ENCODE measurements around the gene MYO15B. TPM values are rescaled to one million over a fixed set of nuclear protein-coding genes. Genes with fewer than 3 reads are reported as not detected.

The MYO15B gene
- total RNA-seq, 1 donor: 1.4 TPM

DNA sequence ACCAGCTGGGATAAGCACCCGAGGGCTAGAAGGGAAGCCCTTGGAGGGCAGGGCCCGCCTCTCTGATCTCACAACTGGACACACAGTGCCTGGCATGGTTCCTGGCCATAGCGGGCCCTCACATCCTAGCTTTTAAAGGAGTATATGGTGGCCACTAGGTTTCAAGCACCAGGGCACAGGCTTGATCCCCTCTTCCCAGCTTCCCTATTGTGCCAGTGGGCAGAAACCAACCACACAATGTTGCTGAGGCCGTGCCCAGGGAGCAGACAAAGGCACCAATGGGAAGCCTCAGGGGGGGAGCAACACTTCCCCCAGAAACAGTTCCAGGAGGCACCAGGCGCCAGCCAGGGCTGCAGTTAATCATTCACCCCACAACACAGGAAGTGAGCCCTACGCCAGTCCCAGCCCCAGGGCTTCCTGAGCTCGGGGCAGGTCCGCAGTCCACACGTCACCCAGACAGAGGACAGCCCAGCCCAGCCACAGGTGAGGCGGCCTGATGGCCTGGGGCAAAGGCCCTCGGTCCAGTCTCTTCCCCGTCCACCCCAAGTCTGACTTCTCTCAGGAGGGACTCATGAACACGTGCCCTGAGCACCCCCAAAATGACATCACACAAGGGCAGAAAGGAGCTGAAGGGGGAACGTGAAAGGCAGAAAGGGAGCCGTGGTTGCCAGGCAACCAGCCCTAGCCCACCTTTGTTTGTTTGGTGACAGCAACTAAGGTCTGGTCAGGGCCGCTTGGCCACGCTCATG is 58.5 kb downstream of the MYO15B start:
- no peak overlapping the region for H3K4me3 ChIP-seq (ENCODE audit: low read depth, low read length)
- DNase-seq (ENCODE audit: low read depth): no peak
- TF ChIP-seq, protein P1, sequence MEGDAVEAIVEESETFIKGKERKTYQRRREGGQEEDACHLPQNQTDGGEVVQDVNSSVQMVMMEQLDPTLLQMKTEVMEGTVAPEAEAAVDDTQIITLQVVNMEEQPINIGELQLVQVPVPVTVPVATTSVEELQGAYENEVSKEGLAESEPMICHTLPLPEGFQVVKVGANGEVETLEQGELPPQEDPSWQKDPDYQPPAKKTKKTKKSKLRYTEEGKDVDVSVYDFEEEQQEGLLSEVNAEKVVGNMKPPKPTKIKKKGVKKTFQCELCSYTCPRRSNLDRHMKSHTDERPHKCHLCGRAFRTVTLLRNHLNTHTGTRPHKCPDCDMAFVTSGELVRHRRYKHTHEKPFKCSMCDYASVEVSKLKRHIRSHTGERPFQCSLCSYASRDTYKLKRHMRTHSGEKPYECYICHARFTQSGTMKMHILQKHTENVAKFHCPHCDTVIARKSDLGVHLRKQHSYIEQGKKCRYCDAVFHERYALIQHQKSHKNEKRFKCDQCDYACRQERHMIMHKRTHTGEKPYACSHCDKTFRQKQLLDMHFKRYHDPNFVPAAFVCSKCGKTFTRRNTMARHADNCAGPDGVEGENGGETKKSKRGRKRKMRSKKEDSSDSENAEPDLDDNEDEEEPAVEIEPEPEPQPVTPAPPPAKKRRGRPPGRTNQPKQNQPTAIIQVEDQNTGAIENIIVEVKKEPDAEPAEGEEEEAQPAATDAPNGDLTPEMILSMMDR (IDR thresholded peaks at IDR 0.05; ENCODE audit: insufficient read depth, low read length): no peak

DNA sequence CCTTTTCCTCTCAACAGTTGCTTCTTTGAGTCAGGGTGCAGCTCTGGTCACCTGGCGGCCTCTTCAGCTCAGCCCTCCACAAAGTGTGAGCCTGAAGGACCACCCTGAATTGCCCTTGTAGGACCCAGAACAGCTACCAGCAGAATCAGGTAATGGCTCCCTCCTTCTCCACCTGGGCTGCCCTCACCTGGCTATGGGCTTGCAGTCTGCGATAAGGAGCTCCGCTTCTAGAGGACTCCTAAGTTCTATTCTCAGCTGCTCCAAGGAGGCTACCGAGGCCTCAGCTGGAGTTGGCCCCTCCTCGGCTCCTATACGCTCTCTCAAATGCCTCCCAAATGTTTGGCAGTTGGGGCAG is 59.0 kb downstream of the MYO15B start:
- TF ChIP-seq, protein P1 (IDR thresholded peaks at IDR 0.05; ENCODE audit: insufficient read depth, low read length): no peak
- no peak overlapping the region for H3K4me3 ChIP-seq (ENCODE audit: low read depth, low read length)
- no peak for DNase-seq (ENCODE audit: low read depth)

DNA sequence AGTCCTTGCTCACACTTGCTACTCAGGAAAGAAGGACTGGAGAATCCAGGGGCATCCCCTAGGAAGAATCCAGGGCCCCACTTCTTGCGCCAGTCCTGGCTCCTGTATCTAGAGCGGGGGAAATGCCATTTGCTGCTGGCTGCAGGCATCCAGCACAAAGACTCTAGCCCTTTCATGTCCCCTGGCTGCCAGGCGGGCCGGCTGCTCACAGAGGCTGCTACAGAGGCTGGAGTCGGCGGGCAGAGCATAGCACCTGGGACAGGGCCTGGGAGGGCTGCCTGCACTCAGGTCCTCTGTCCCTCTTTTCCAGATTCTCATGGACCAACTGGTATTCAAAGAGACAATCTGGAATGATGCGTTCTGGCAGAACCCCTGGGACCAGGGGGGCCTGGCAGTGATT is 59.5 kb downstream of the MYO15B start:
- TF ChIP-seq, protein P1 (IDR thresholded peaks at IDR 0.05; ENCODE audit: insufficient read depth, low read length): no peak
- DNase-seq (ENCODE audit: low read depth): no peak
- H3K4me3 ChIP-seq (ENCODE audit: low read depth, low read length): no peak overlapping the region

DNA sequence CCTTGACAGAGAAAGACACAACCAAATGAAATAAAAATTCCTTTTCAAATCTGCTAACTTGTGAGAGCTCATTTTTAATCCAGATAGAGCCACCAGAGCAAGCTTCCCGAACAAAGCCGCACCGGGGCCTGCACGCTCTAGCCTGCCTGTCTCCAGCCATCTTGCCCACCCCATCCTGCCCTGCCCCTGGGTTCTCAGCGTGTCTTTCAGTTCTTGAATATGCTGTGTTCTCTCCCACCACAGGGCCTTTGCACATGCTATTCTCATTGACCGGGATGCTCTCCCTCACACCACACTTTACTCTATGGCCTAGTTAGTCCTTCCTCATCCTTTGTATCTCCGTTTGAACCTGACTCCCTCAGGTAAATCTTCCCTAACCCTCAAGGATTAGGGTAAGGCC is 60.3 kb downstream of the MYO15B start:
- DNase-seq (ENCODE audit: low read depth): no peak
- H3K4me3 ChIP-seq (ENCODE audit: low read depth, low read length): no peak overlapping the region
- TF ChIP-seq, protein P1 (IDR thresholded peaks at IDR 0.05; ENCODE audit: insufficient read depth, low read length): no peak

DNA sequence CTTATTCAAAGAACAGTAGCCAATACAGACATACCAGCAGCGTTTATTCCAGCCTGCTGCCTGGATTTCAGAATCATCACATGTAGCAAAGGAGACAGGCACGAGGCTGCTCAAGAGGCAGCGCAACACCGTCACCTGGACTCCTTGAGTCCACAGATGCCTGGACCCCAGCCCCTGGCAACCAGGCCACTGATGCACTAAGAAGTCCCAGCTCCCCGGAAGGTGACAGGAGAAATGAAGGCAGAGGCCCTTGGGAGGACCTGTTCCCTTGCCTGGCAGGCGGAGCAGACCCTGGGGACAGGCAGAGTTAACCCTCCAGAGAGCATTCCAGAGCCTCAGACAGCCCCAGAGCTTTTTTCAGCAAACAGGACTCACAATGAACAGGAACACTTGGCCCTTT is 62.1 kb downstream of the MYO15B start:
- TF ChIP-seq, protein P1 (IDR thresholded peaks at IDR 0.05; ENCODE audit: insufficient read depth, low read length): no peak
- no peak overlapping the region for H3K4me3 ChIP-seq (ENCODE audit: low read depth, low read length)
- no peak for DNase-seq (ENCODE audit: low read depth)

DNA sequence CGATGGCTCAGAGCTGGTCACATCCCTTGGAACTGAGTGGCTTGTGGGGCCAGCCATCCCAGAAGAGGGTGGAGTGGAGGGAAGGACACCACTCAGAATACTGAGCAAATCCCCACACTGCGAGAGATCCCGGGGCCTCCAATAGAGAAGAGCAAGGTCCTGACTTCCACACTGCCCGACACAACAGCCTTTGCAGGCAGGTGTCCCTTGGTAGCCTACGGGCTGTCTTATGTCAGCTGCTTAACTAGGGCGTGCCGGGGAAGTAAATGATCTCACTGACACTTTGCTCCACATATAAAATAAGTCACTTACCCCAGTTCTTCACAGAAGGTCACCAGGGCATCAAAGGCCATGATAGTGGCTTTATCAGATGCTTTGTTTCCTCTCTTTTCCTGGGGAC is 63.3 kb downstream of the MYO15B start:
- no peak overlapping the region for H3K4me3 ChIP-seq (ENCODE audit: low read depth, low read length)
- TF ChIP-seq, protein P1 (IDR thresholded peaks at IDR 0.05; ENCODE audit: insufficient read depth, low read length): no peak
- no peak for DNase-seq (ENCODE audit: low read depth)

DNA sequence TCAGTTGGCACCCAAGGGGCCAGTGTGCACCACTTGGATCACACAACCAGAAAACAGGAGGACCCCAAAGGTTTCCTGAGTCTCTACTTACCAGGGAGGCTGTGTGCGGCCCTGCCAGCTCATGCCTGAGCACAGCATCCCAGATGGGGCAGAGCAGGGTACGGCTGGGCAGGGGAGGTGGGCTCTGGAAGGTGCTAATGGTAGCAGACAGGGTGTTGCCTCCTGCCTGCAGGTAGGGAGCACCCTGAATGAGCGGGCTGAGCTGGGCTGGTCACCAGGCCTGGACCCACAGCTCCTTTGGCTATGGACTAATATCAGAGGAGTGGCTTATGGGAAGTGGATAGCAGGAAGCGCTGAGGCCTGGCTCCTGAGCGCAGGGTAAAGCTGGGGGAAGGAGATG is 64.7 kb downstream of the MYO15B start:
- no peak overlapping the region for H3K4me3 ChIP-seq (ENCODE audit: low read depth, low read length)
- TF ChIP-seq, protein P1 (IDR thresholded peaks at IDR 0.05; ENCODE audit: insufficient read depth, low read length): no peak
- DNase-seq (ENCODE audit: low read depth): no peak
